Pancreas (tissue), 10 donors: ENCODE data around the gene ANKRD31. TPM values are rescaled to one million over a fixed set of nuclear protein-coding genes. Genes with fewer than 3 reads are reported as not detected.
"Not testable (repeated sequence)": the region's sequence is repeated elsewhere in the genome, so short reads cannot be mapped to it uniquely, and the experiment has no call there.

ENCODE experiments used
- ATAC-seq, 4 donors: fragments of 200-7000 bp; cut with Tn5 transposase; one replicate each; pipeline versions ENCODE4 v1.8.0 to v1.9.1; 2020; ENCODE audit warnings: mild to moderate bottlenecking in 4 of 4, moderate library complexity in 4 of 4
- DNase-seq, 6 donors: peaks; one replicate each; pipeline ENCODE4 v3.0.0-alpha.2; 2020
- FAIRE-seq: peaks from 2 replicates; lab custom pipeline; 2012; peaks lifted over from hg19 to GRCh38; lab: Jason Lieb, UNC
- H3K27ac ChIP-seq, 4 donors: fragments of 200-600 bp; sonication (generic); 1 replicate in 3 of 4; 2 replicates in 1 of 4; pipeline versions ENCODE4 v1.5.0 to v1.8.0; 2020
- H3K27me3 ChIP-seq, 4 donors: fragments of 200-600 bp; one replicate each; pipeline ENCODE4 v1.8.0; 2021
- H3K36me3 ChIP-seq, 3 donors: fragments of 200-600 bp; sonication (generic) in 1 of 3; one replicate each; pipeline versions ENCODE4 v1.5.0 to v1.8.0; 2020 to 2021
- H3K4me1 ChIP-seq, 3 donors: fragments of 200-600 bp; one replicate each; pipeline ENCODE4 v1.8.0; 2021
- H3K4me3 ChIP-seq, 4 donors: fragments of 200-600 bp; sonication (generic) in 2 of 4; one replicate each; pipeline versions ENCODE4 v1.5.0 to v1.8.0; 2020 to 2021
- H3K9me3 ChIP-seq, 4 donors: fragments of 200-600 bp; one replicate each; pipeline ENCODE4 v1.8.0; 2021
- CTCF ChIP-seq, 4 donors: fragments of 200-600 bp; sonication (generic) in 3 of 4; IDR thresholded peaks; one replicate each; pipeline versions ENCODE4 v1.5.0 to v1.8.0; 2021; ENCODE audit warnings: antibody characterized with exemption in 4 of 4
- WGBS, 2 donors: extraction: QIAGEN DNeasy Blood & Tissue Kit; methylation state at CpG; one replicate each; pipeline ENCODE4 v1.1.7; 2013; 5-methylcytosine and 5-hydroxymethylcytosine counted together
- intact Hi-C, 3 donors: fragments of 100-400 bp; cut with DNase I; formaldehyde crosslinking; loops; one replicate each; pipeline versions ENCODE4 v1.11.1 to v1.14.2; 2022
- polyA plus RNA-seq, 2 donors: library from polyadenylated mRNA; stranded (reverse); fragments of 200-250 nt; gene quantifications; one replicate each; pipeline ENCODE4 v1.2.3, GENCODE V29; 2013
- total RNA-seq, 6 donors: library from RNA; stranded (reverse); fragmentation: NEBNext Ultra II Directional in 4 of 6; extraction: Animal tissue kit (Norgen Biotek cat#: 25700) in 4 of 6; gene quantifications; one replicate each; pipeline versions ENCODE4 v1.2.1 to v1.2.4, GENCODE V29; 2021 to 2023
- donor health status: healthy with polysubstance abuse.
- donor health status: DM: no; HTN: no; CAD: no; lungs with moderate emphysema.
- donor health status: DM: no; HTN: no; CAD: no.
- donor health status: control.
- donor health status: control.
- donor health status: Bipolar disorder and iron deficiency.
- donor health status: DM: yes; HTN: yes; CAD: no.
- donor health status: DM: no; HTN: no; CAD: no.
- donor health status: DM: no; HTN: no; CAD: no.
- donor health status: DM: yes; HTN: yes; CAD: no.

Gene ANKRD31
- total and polyA plus RNA-seq, 8 donors: 0.08 to 0.28 (median 0.18) TPM

- intact Hi-C loops: no loop called here
- no peaks in the 10 kb centered on the region for H3K27me3 ChIP-seq
- no peaks in the 10 kb centered on the region for H3K36me3 ChIP-seq
- no peak overlapping the region for H3K27ac ChIP-seq
- FAIRE-seq (no peak), DNase-seq (no peak), ATAC-seq (no peak)
- 76 to 82% methylated on average over 1 of the region's 1 CpG for WGBS, 2 donors
- H3K9me3 ChIP-seq: no peaks in the 10 kb centered on the region
- no peak overlapping the region for H3K4me3 ChIP-seq
- TF ChIP-seq CTCF (IDR thresholded peaks at IDR 0.05): no peak
- no peaks in the 10 kb centered on the region for H3K4me1 ChIP-seq
These were observed 37.8 kb upstream of the ANKRD31 start for GRCh38 chr5:75274486-75274885.

- H3K27ac ChIP-seq, H3K4me1 ChIP-seq, H3K27me3 ChIP-seq, intact Hi-C loops, H3K4me3 ChIP-seq, FAIRE-seq, H3K36me3 ChIP-seq, H3K9me3 ChIP-seq, ATAC-seq: not testable (repeated sequence)
- peak in 1 of 6 donors; percentile 52 for DNase-seq
- WGBS, 2 donors: 92 to 94% methylated on average over 7 to 12 of the region's 31 CpGs
These were observed 33.9 kb upstream of the ANKRD31 start for GRCh38 chr5:75270605-75271004.

- H3K4me3 ChIP-seq: no peak overlapping the region
- no peaks in the 10 kb centered on the region for H3K27me3 ChIP-seq
- TF ChIP-seq CTCF (IDR thresholded peaks at IDR 0.05): peak in 2 of 4 donors; percentile 28 to 47
- H3K9me3 ChIP-seq: no peaks in the 10 kb centered on the region
- intact Hi-C loops: loop anchor here in 1 of 3 donors (10.0 kb wide), 1 partner anchor 341 kb away; no protein-coding TSS in a partner anchor
- H3K36me3 ChIP-seq: no peaks in the 10 kb centered on the region
- ATAC-seq (peak in 3 of 4 donors; percentile 56 to 70 (median 67)), FAIRE-seq (peak; percentile 13), DNase-seq (no peak)
- no peak overlapping the region for H3K27ac ChIP-seq
- H3K4me1 ChIP-seq: no peaks in the 10 kb centered on the region
- 19 to 21% methylated on average over 2 of the region's 2 CpGs for WGBS, 2 donors
These were observed 29.1 kb upstream of the ANKRD31 start for GRCh38 chr5:75265731-75266130.

GRCh38 chr5:75262271-75262670 lies 25.6 kb upstream of the ANKRD31 start:
- no peak for FAIRE-seq

GRCh38 chr5:75260708-75261107 lies 24.0 kb upstream of the ANKRD31 start:
- Histone ChIP-seq H3K4me1 (no peaks in the 10 kb centered on the region), H3K27ac (no peak overlapping the region), H3K36me3 (no peaks in the 10 kb centered on the region), H3K4me3 (no peak overlapping the region), H3K9me3 (no peaks in the 10 kb centered on the region), H3K27me3 (no peaks in the 10 kb centered on the region)
- intact Hi-C loops: loop anchor here in 1 of 3 donors (10.0 kb wide), 1 partner anchor 336 kb away; no protein-coding TSS in a partner anchor
- ATAC-seq: no peak
- no peak for DNase-seq
- 66 to 68% methylated on average over 2 of the region's 2 CpGs for WGBS, 2 donors
- FAIRE-seq: no peak
- no peak for TF ChIP-seq CTCF (IDR thresholded peaks at IDR 0.05)

More at GRCh38 chr5:75262271-75262670, 25.6 kb upstream of the ANKRD31 start:
- Histone ChIP-seq H3K27me3 (no peaks in the 10 kb centered on the region), H3K36me3 (no peaks in the 10 kb centered on the region), H3K27ac (no peak overlapping the region), H3K4me1 (no peaks in the 10 kb centered on the region), H3K4me3 (no peak overlapping the region), H3K9me3 (no peaks in the 10 kb centered on the region)
- intact Hi-C loops: loop anchor here in 1 of 3 donors (10.0 kb wide), 1 partner anchor 337 kb away; no protein-coding TSS in a partner anchor
- 21 to 24% methylated on average over 3 of the region's 3 CpGs for WGBS, 2 donors
- no peak for TF ChIP-seq CTCF (IDR thresholded peaks at IDR 0.05)
- ATAC-seq (peak in 2 of 4 donors; percentile 61 to 77), DNase-seq (no peak)

GRCh38 chr5:75250452-75250851 lies 13.8 kb upstream of the ANKRD31 start:
- not testable (repeated sequence) for ATAC-seq, H3K4me1 ChIP-seq

More at GRCh38 chr5:75250452-75250851, 13.8 kb upstream of the ANKRD31 start:
- H3K4me3 ChIP-seq, DNase-seq, H3K9me3 ChIP-seq, FAIRE-seq, H3K27me3 ChIP-seq, intact Hi-C loops, H3K36me3 ChIP-seq, H3K27ac ChIP-seq: not testable (repeated sequence)
- 65 to 81% methylated on average over 4 of the region's 4 CpGs for WGBS, 2 donors
